Erythroblast (primary cell): ENCODE measurements around the gene OSBP.
"Not testable (repeated sequence)": the region's sequence is repeated elsewhere in the genome, so short reads cannot be mapped to it uniquely, and the experiment has no call there.

Source experiments
- DNase-seq, 2 experiments: peaks; one replicate each; lab custom pipeline; 2025; lab: John Stamatoyannopoulos, UW
- GATA1 ChIP-seq: IDR thresholded peaks from 2 replicates; pipeline ENCODE4 v1.6.1; 2011; ENCODE audit warnings: low read depth, mild to moderate bottlenecking, control low read depth, low read length, moderate library complexity
- POLR2A ChIP-seq: IDR thresholded peaks from 2 replicates; pipeline ENCODE4 v1.6.1; 2011; ENCODE audit warnings: mild to moderate bottlenecking, low read length

OSBP gene

GRCh38 chr11:59555601-59556114, 59.9 kb downstream of the OSBP start:
- peak; percentile 29 to 47 for DNase-seq
- TF ChIP-seq GATA1 (no peak), POLR2A (no peak)

- no peak for DNase-seq
- TF ChIP-seq GATA1 (no peak), POLR2A (no peak)
Observed at GRCh38 chr11:59553323-59553722, 62.3 kb downstream of the OSBP start.

- DNase-seq = no peak
- no peak for TF ChIP-seq POLR2A
- TF ChIP-seq GATA1 = no peak
Observed at GRCh38 chr11:59552844-59553243, 62.7 kb downstream of the OSBP start.

- peak; percentile 82 to 83 for DNase-seq
- TF ChIP-seq GATA1 = no peak
- TF ChIP-seq POLR2A = no peak
Observed at GRCh38 chr11:59551659-59552521, 63.7 kb downstream of the OSBP start.

GRCh38 chr11:59550842-59551658, 64.5 kb downstream of the OSBP start:
- peak; percentile 93 to 95 for DNase-seq
- no peak for TF ChIP-seq GATA1
- TF ChIP-seq POLR2A = no peak

GRCh38 chr11:59550368-59550841, 65.2 kb downstream of the OSBP start:
- TF ChIP-seq GATA1 = no peak
- no peak for TF ChIP-seq POLR2A
- DNase-seq = peak; percentile 92 to 93

- TF ChIP-seq GATA1 (no peak), POLR2A (no peak)
- no peak for DNase-seq
Observed at GRCh38 chr11:59548309-59548656, 67.3 kb downstream of the OSBP start.

GRCh38 chr11:59547605-59548308, 67.8 kb downstream of the OSBP start:
- peak; percentile 45 to 71 for DNase-seq

- peak; percentile 58 to 73 for DNase-seq
- TF ChIP-seq POLR2A = peak; percentile 44
- no peak for TF ChIP-seq GATA1
Observed at GRCh38 chr11:59545179-59546020, 70.2 kb downstream of the OSBP start.

GRCh38 chr11:59544869-59545178, 70.8 kb downstream of the OSBP start:
- DNase-seq = no peak
- TF ChIP-seq GATA1 (no peak), POLR2A (no peak)

- DNase-seq = not testable (repeated sequence)
Observed at GRCh38 chr11:59543713-59544112, 71.9 kb downstream of the OSBP start.

- no peak for TF ChIP-seq GATA1
- TF ChIP-seq POLR2A = no peak
- no peak for DNase-seq
Observed at GRCh38 chr11:59542142-59542810, 73.3 kb downstream of the OSBP start.
